SKM-1 treated with dmso at 0.1 percent for 144 hours (cell line): ENCODE measurements around the gene A3GALT2.

Experiments
- DNase-seq: peaks from one replicate; lab custom pipeline; 2025; ENCODE audit not compliant: unreplicated experiment; lab: John Stamatoyannopoulos, UW

The A3GALT2 gene

GRCh38 chr1:33272930-33273329, 48.0 kb downstream of the A3GALT2 start:
- DNase-seq: no peak

GRCh38 chr1:33272509-33272908, 48.4 kb downstream of the A3GALT2 start:
- no peak for DNase-seq

- no peak for DNase-seq
Observed at GRCh38 chr1:33271666-33272505, 49.0 kb downstream of the A3GALT2 start.

- no peak for DNase-seq
Observed at GRCh38 chr1:33270808-33271465, 50.0 kb downstream of the A3GALT2 start.

- DNase-seq: no peak
Observed at GRCh38 chr1:33270379-33270778, 50.5 kb downstream of the A3GALT2 start.

GRCh38 chr1:33269621-33270020, 51.3 kb downstream of the A3GALT2 start:
- DNase-seq: no peak

GRCh38 chr1:33268927-33269610, 51.8 kb downstream of the A3GALT2 start:
- no peak for DNase-seq

- no peak for DNase-seq
Observed at GRCh38 chr1:33268457-33268856, 52.4 kb downstream of the A3GALT2 start.

GRCh38 chr1:33267468-33268205, 53.3 kb downstream of the A3GALT2 start:
- DNase-seq: no peak

GRCh38 chr1:33266766-33267165, 54.1 kb downstream of the A3GALT2 start:
- no peak for DNase-seq

GRCh38 chr1:33265780-33266605, 54.9 kb downstream of the A3GALT2 start:
- DNase-seq: no peak

- DNase-seq: no peak
Observed at GRCh38 chr1:33263890-33264504, 56.9 kb downstream of the A3GALT2 start.

- no peak for DNase-seq
Observed at GRCh38 chr1:33261344-33261743, 59.6 kb downstream of the A3GALT2 start.

GRCh38 chr1:33260439-33260838, 60.5 kb downstream of the A3GALT2 start:
- DNase-seq: no peak

- DNase-seq: no peak
Observed at GRCh38 chr1:33259879-33260278, 61.0 kb downstream of the A3GALT2 start.

GRCh38 chr1:33258788-33259274, 62.1 kb downstream of the A3GALT2 start:
- DNase-seq: no peak

GRCh38 chr1:33257772-33258712, 62.9 kb downstream of the A3GALT2 start:
- DNase-seq: no peak

GRCh38 chr1:33257207-33257771, 63.6 kb downstream of the A3GALT2 start:
- no peak for DNase-seq
